Gastrocnemius medialis (tissue), 4 donors: ENCODE data around the gene AAK1.

ENCODE experiments used
- CTCF ChIP-seq, 5 experiments: fragments of 450-650 bp in 3 of 5; fragments of 200-600 bp in 2 of 5; sonication (generic) in 2 of 5; IDR thresholded peaks in 4 of 5; conservative IDR thresholded peaks in 1 of 5; 1 replicate in 4 of 5; 2 replicates in 1 of 5; pipeline ENCODE4 v1.5.1; 2016 to 2019; ENCODE audit warnings: antibody characterized with exemption in 5 of 5, mild to moderate bottlenecking in 3 of 5, moderate library complexity in 3 of 5
- POLR2A ChIP-seq, 2 donors: fragments of 450-650 bp; IDR thresholded peaks; one replicate each; pipeline ENCODE4 v1.6.1; 2017; ENCODE audit warnings: antibody characterized with exemption in 2 of 2, mild to moderate bottlenecking in 2 of 2, moderate library complexity in 2 of 2

GRCh38 chr2:69689969-69690368 is 46.4 kb upstream of the AAK1 start:
- TF ChIP-seq CTCF (IDR thresholded peaks at IDR 0.05 in 4 of 5, conservative IDR thresholded peaks at IDR 0.05 in 1 of 5) (no peak), POLR2A (IDR thresholded peaks at IDR 0.05) (no peak)
